MM.1S (cell line): ENCODE data around the gene WEE2.
"Not testable (repeated sequence)": the region's sequence is repeated elsewhere in the genome, so short reads cannot be mapped to it uniquely, and the experiment has no call there.

Source experiments
- DNase-seq: peaks from one replicate; pipeline ENCODE4 v3.0.0-alpha.2; 2015
- H2AFZ ChIP-seq: fragments of 300-600 bp; sonication (generic); 2 replicates; pipeline ENCODE4 v1.6.0; 2016; ENCODE audit warnings: antibody characterized with exemption, low read length
- H3F3A ChIP-seq: fragments of 300-600 bp; sonication (generic); 2 replicates; pipeline ENCODE4 v1.6.1; 2016; ENCODE audit warnings: mild to moderate bottlenecking, antibody characterized with exemption, low read length, moderate library complexity, mixed read lengths; ENCODE audit not compliant: insufficient read depth
- H3K27ac ChIP-seq: fragments of 300-600 bp; sonication (generic); 2 replicates; pipeline ENCODE4 v1.5.1; 2016; ENCODE audit warnings: mild to moderate bottlenecking, low read length
- H3K27me3 ChIP-seq: fragments of 300-600 bp; sonication (generic); replicated peaks from 2 replicates; pipeline ENCODE4 v1.6.0; 2016; ENCODE audit warnings: low read length; ENCODE audit not compliant: insufficient read depth
- H3K36me3 ChIP-seq: fragments of 300-600 bp; sonication (generic); replicated peaks from 2 replicates; pipeline ENCODE4 v1.6.1; 2016; ENCODE audit warnings: mild to moderate bottlenecking, low read length, mixed read lengths; ENCODE audit not compliant: insufficient read depth
- H3K4me1 ChIP-seq: fragments of 300-600 bp; sonication (generic); 2 replicates; pipeline ENCODE4 v1.6.1; 2016; ENCODE audit warnings: low read length, mixed read lengths
- H3K4me2 ChIP-seq: fragments of 300-600 bp; sonication (generic); 2 replicates; pipeline ENCODE4 v1.6.0; 2016; ENCODE audit warnings: low read depth, low read length
- H3K4me3 ChIP-seq: fragments of 300-600 bp; sonication (generic); 2 replicates; pipeline ENCODE4 v1.5.1; 2016; ENCODE audit warnings: low read length, mixed read lengths
- H3K79me2 ChIP-seq: fragments of 300-600 bp; sonication (generic); 2 replicates; pipeline ENCODE4 v1.6.1; 2016; ENCODE audit warnings: mixed run types, low read length, mixed read lengths
- H3K9ac ChIP-seq: fragments of 300-600 bp; sonication (generic); 2 replicates; pipeline ENCODE4 v1.6.1; 2016; ENCODE audit warnings: low read length, mixed read lengths
- H3K9me2 ChIP-seq: fragments of 300-600 bp; sonication (generic); replicated peaks from 2 replicates; pipeline ENCODE4 v1.6.1; 2016; ENCODE audit warnings: mild to moderate bottlenecking, low read length, mixed read lengths; ENCODE audit not compliant: insufficient read depth
- H3K9me3 ChIP-seq: fragments of 300-600 bp; sonication (generic); replicated peaks from 2 replicates; pipeline ENCODE4 v1.6.1; 2016; ENCODE audit warnings: mild to moderate bottlenecking, low read length, mixed read lengths; ENCODE audit not compliant: insufficient read depth
- H4K20me1 ChIP-seq: fragments of 300-600 bp; sonication (generic); 2 replicates; pipeline ENCODE4 v1.6.1; 2016; ENCODE audit warnings: mild to moderate bottlenecking, low read length, moderate library complexity, mixed read lengths; ENCODE audit not compliant: insufficient read depth
- EZH2 ChIP-seq: fragments of 300-600 bp; sonication (generic); optimal IDR thresholded peaks from 2 replicates; pipeline ENCODE3; 2017; ENCODE audit warnings: low read depth, mild to moderate bottlenecking, antibody characterized with exemption, low read length, mixed read lengths
- EZH2phosphoT487 ChIP-seq: fragments of 300-600 bp; sonication (generic); IDR thresholded peaks from 2 replicates; pipeline ENCODE4 v1.6.1; 2018; ENCODE audit warnings: antibody characterized with exemption, low read length
- TF ChIP-seq, protein P1 (sequence below): fragments of 300-600 bp; sonication (generic); IDR thresholded peaks from 2 replicates; pipeline ENCODE4 v1.5.1; 2016; ENCODE audit warnings: antibody characterized with exemption, low read length, mixed read lengths

The WEE2 gene

DNA sequence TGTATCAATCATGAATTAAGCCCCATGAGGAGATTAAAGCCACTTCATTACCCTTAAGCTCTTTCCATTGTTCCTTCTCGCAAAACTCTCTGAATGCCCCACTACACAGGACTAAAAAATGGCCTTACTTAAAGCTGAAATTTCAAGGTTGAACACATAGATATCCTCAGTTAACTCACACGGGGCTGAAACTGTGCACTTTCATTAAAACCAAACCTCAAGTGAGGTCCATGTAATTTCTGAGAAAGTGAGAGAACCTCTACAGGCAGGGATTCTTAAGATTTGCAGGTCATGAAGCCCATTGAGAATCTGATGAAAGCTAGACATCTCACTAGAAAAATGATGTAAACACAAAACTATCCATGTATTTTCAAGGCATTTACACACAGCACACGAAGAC is 22.1 kb upstream of the WEE2 start:
- no peak for DNase-seq
- no peaks in the 10 kb centered on the region for H3K9me3 ChIP-seq
- TF ChIP-seq EZH2: no peak
- no peak for TF ChIP-seq EZH2phosphoT487
- TF ChIP-seq, protein P1, sequence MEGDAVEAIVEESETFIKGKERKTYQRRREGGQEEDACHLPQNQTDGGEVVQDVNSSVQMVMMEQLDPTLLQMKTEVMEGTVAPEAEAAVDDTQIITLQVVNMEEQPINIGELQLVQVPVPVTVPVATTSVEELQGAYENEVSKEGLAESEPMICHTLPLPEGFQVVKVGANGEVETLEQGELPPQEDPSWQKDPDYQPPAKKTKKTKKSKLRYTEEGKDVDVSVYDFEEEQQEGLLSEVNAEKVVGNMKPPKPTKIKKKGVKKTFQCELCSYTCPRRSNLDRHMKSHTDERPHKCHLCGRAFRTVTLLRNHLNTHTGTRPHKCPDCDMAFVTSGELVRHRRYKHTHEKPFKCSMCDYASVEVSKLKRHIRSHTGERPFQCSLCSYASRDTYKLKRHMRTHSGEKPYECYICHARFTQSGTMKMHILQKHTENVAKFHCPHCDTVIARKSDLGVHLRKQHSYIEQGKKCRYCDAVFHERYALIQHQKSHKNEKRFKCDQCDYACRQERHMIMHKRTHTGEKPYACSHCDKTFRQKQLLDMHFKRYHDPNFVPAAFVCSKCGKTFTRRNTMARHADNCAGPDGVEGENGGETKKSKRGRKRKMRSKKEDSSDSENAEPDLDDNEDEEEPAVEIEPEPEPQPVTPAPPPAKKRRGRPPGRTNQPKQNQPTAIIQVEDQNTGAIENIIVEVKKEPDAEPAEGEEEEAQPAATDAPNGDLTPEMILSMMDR: no peak
- H3F3A ChIP-seq: no peaks in the 10 kb centered on the region
- no peaks in the 10 kb centered on the region for H3K4me1 ChIP-seq
- no peaks in the 10 kb centered on the region for H4K20me1 ChIP-seq
- H3K27me3 ChIP-seq: no peaks in the 10 kb centered on the region
- H3K36me3 ChIP-seq: no peaks in the 10 kb centered on the region
- no peaks in the 10 kb centered on the region for H3K9me2 ChIP-seq
- no peak overlapping the region for H3K4me2 ChIP-seq
- no peak overlapping the region for H3K9ac ChIP-seq
- no peak overlapping the region for H3K27ac ChIP-seq
- H3K79me2 ChIP-seq: no peaks in the 10 kb centered on the region
- no peak overlapping the region for H3K4me3 ChIP-seq
- no peak overlapping the region for H2AFZ ChIP-seq

DNA sequence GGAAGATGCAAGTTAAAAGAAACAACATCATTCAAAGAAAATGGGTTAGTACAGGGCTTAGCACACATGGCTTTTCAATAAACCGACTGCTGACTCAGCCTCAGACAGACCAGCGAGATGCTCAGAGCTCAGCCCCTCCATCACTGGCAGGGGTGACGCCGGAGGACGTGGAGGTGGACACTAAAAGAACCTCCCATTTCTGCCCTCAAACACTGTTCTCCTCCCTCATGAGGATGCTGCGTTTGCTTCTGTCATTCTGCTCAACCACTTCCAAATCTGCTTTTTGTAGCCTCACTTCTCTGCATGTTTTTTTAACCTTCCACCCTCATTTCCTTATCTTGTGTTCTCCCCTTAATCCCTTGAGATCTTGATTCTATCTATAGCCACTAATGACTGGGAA is 21.5 kb upstream of the WEE2 start:
- H4K20me1 ChIP-seq: no peaks in the 10 kb centered on the region
- no peaks in the 10 kb centered on the region for H3K4me1 ChIP-seq
- H3K79me2 ChIP-seq: no peaks in the 10 kb centered on the region
- H3K27me3 ChIP-seq: no peaks in the 10 kb centered on the region
- H3K27ac ChIP-seq: no peak overlapping the region
- TF ChIP-seq EZH2phosphoT487: no peak
- TF ChIP-seq, protein P1: no peak
- no peak for TF ChIP-seq EZH2
- DNase-seq: no peak
- no peaks in the 10 kb centered on the region for H3K9me2 ChIP-seq
- H3K4me3 ChIP-seq: no peak overlapping the region
- no peaks in the 10 kb centered on the region for H3K9me3 ChIP-seq
- no peaks in the 10 kb centered on the region for H3K36me3 ChIP-seq
- no peak overlapping the region for H2AFZ ChIP-seq
- no peaks in the 10 kb centered on the region for H3F3A ChIP-seq
- no peak overlapping the region for H3K4me2 ChIP-seq
- H3K9ac ChIP-seq: no peak overlapping the region

DNA sequence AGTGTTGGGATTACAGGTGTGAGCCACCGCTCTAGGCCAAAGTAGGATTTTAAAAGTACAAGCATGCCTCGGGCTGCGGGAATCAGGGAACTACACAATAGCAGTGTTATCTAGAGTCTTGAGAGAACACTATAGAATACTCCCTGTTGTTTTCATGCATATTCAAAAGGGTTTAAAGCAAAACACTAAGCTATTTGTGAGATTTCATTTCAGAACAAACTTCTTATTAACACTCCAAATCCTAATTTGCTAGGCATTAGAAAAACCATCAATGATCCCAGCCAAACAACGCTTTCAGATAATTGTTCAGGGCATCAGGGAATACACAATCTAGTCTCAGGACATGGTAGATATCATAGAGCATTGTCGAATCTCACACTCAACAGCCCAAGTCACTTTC is 20.1 kb upstream of the WEE2 start:
- Histone ChIP-seq H3K36me3 (no peaks in the 10 kb centered on the region), H3K4me2 (no peak overlapping the region), H3K4me1 (no peaks in the 10 kb centered on the region), H3K4me3 (no peak overlapping the region), H3K27ac (no peak overlapping the region), H2AFZ (no peak overlapping the region), H3K27me3 (no peaks in the 10 kb centered on the region), H3K9me3 (no peaks in the 10 kb centered on the region), H4K20me1 (no peaks in the 10 kb centered on the region), H3K9me2 (no peaks in the 10 kb centered on the region), H3F3A (no peaks in the 10 kb centered on the region), H3K9ac (no peak overlapping the region), H3K79me2 (no peaks in the 10 kb centered on the region)
- TF ChIP-seq EZH2phosphoT487 (no peak), EZH2 (no peak)
- TF ChIP-seq, protein P1: no peak
- no peak for DNase-seq

DNA sequence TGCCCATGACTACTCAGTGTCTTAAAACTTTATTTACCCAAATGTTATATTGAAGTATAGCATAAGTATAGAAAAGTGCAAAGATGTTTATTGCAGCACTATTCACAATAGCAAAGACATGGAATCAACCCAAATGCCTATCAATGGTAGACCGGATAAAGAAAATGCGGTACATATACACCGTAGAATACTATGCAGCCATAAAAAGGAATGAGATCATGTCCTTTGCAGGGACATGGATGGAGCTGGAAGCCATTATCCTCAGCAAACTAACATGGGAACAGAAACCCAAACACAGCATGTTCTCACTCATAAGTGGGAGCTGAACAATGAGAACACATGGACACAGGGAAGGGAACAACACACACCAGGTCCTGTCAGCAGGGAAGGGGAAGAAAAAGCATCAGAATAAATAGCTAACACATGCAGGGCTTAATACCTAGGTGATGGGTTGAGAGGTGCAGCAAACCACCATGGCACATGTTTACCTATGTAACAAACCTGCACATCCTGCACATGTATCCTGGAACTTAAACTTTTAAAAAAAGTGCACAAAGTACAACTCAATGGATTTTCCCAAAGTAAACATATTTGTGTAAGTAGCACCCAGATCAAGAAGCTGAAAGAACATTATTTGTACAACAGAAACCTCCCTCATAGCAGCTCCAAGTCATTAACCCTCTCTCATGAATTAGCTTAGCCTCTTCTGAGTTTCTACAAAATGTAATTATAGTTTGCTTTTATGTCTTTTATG is 18.9 kb upstream of the WEE2 start:
- not testable (repeated sequence) for H3K4me2 ChIP-seq, H3K36me3 ChIP-seq, H4K20me1 ChIP-seq, H3K27me3 ChIP-seq, H3K4me1 ChIP-seq, H2AFZ ChIP-seq, H3K4me3 ChIP-seq, DNase-seq, H3K9ac ChIP-seq, H3K79me2 ChIP-seq, H3F3A ChIP-seq, H3K9me2 ChIP-seq, H3K9me3 ChIP-seq, H3K27ac ChIP-seq
